ENCODE results near the gene SDCBP2.

GRCh38 chr20:1320016-1320415 is 8.9 kb downstream of the SDCBP2 start:
- TF ChIP-seq CTCF (IDR thresholded peaks at IDR 0.05; ENCODE audit: low read depth, low read length, missing input control): no peak
- TF ChIP-seq TAF1 (conservative IDR thresholded peaks at IDR 0.05): no peak
- no peak for TF ChIP-seq ATF3 (IDR thresholded peaks at IDR 0.05)
- TF ChIP-seq MAX (IDR thresholded peaks at IDR 0.05): no peak
